Measurements from ENCODE around the gene ERBB2. TPM values are rescaled to one million over a fixed set of nuclear protein-coding genes. Genes with fewer than 3 reads are reported as not detected.

ERBB2 gene
- total RNA-seq, 1 donor from 2014 or later, result 14.5 TPM

- no peaks in the 10 kb centered on the region for H3K4me1 Mint-ChIP-seq (ENCODE audit: low read depth, unreplicated experiment)
- no peak overlapping the region for H3K4me3 Mint-ChIP-seq (ENCODE audit: unreplicated experiment)
- no peak overlapping the region for H3K27ac Mint-ChIP-seq (ENCODE audit: unreplicated experiment)
- no peaks in the 10 kb centered on the region for H3K9me3 Mint-ChIP-seq (ENCODE audit: unreplicated experiment)
- H3K27me3 Mint-ChIP-seq (ENCODE audit: unreplicated experiment), result peaks cover 16% of the 10 kb centered on the region
- TF ChIP-seq CTCF (IDR thresholded peaks at IDR 0.05; ENCODE audit: partially characterized antibody, unreplicated experiment), result no peak
- H3K36me3 Mint-ChIP-seq (ENCODE audit: unreplicated experiment), result no peaks in the 10 kb centered on the region
- DNase-seq, result no peak
Observed at GRCh38 chr17:39742856-39743436, 43.1 kb downstream of the ERBB2 start.

- Mint-ChIP-seq H3K27me3 (ENCODE audit: unreplicated experiment) (peaks cover 16% of the 10 kb centered on the region), H3K4me1 (ENCODE audit: low read depth, unreplicated experiment) (no peaks in the 10 kb centered on the region), H3K9me3 (ENCODE audit: unreplicated experiment) (no peaks in the 10 kb centered on the region), H3K4me3 (ENCODE audit: unreplicated experiment) (no peak overlapping the region), H3K36me3 (ENCODE audit: unreplicated experiment) (no peaks in the 10 kb centered on the region), H3K27ac (ENCODE audit: unreplicated experiment) (no peak overlapping the region)
- DNase-seq, result no peak
- TF ChIP-seq CTCF (IDR thresholded peaks at IDR 0.05; ENCODE audit: partially characterized antibody, unreplicated experiment), result no peak
Observed at GRCh38 chr17:39744075-39744835, 44.4 kb downstream of the ERBB2 start.

- Mint-ChIP-seq H3K4me1 (ENCODE audit: low read depth, unreplicated experiment) (no peaks in the 10 kb centered on the region), H3K27me3 (ENCODE audit: unreplicated experiment) (peaks cover 15% of the 10 kb centered on the region), H3K27ac (ENCODE audit: unreplicated experiment) (no peak overlapping the region), H3K36me3 (ENCODE audit: unreplicated experiment) (no peaks in the 10 kb centered on the region), H3K4me3 (ENCODE audit: unreplicated experiment) (no peak overlapping the region), H3K9me3 (ENCODE audit: unreplicated experiment) (no peaks in the 10 kb centered on the region)
- no peak for DNase-seq
- TF ChIP-seq CTCF (IDR thresholded peaks at IDR 0.05; ENCODE audit: partially characterized antibody, unreplicated experiment), result no peak
Observed at GRCh38 chr17:39744836-39745215, 45.0 kb downstream of the ERBB2 start.

GRCh38 chr17:39745335-39746144 lies 45.7 kb downstream of the ERBB2 start:
- H3K4me1 Mint-ChIP-seq (ENCODE audit: low read depth, unreplicated experiment), result peaks cover 2% of the 10 kb centered on the region
- no peak overlapping the region for H3K4me3 Mint-ChIP-seq (ENCODE audit: unreplicated experiment)
- H3K27me3 Mint-ChIP-seq (ENCODE audit: unreplicated experiment), result peaks cover 8% of the 10 kb centered on the region
- H3K36me3 Mint-ChIP-seq (ENCODE audit: unreplicated experiment), result no peaks in the 10 kb centered on the region
- no peak for DNase-seq
- no peak for TF ChIP-seq CTCF (IDR thresholded peaks at IDR 0.05; ENCODE audit: partially characterized antibody, unreplicated experiment)
- no peaks in the 10 kb centered on the region for H3K9me3 Mint-ChIP-seq (ENCODE audit: unreplicated experiment)
- no peak overlapping the region for H3K27ac Mint-ChIP-seq (ENCODE audit: unreplicated experiment)

DNA sequence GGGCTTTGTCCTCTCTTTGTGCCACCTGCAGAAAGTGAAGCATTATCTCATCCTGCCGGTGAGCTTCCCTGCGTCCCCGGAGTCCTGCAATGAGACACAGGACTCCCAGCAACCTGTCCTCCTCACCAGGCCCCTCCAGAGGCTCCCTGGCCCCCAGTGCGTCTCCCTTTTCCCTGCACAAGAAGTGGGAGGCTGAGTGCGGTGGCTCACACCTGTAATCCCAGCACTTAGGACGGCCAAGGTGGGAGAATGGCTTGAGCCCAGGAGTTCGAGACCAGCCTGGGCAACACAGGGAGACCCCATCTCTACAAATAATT lies 46.2 kb downstream of the ERBB2 start:
- no peaks in the 10 kb centered on the region for H3K36me3 Mint-ChIP-seq (ENCODE audit: unreplicated experiment)
- peaks cover 2% of the 10 kb centered on the region for H3K4me1 Mint-ChIP-seq (ENCODE audit: low read depth, unreplicated experiment)
- H3K27me3 Mint-ChIP-seq (ENCODE audit: unreplicated experiment), result peaks cover 5% of the 10 kb centered on the region
- H3K4me3 Mint-ChIP-seq (ENCODE audit: unreplicated experiment), result no peak overlapping the region
- H3K27ac Mint-ChIP-seq (ENCODE audit: unreplicated experiment), result no peak overlapping the region
- no peak for DNase-seq
- TF ChIP-seq CTCF (IDR thresholded peaks at IDR 0.05; ENCODE audit: partially characterized antibody, unreplicated experiment), result no peak
- H3K9me3 Mint-ChIP-seq (ENCODE audit: unreplicated experiment), result no peaks in the 10 kb centered on the region
